GM18861 (cell line): ENCODE data around the gene OSTF1.
A peak's percentile ranks its signal among the peaks of the same experiment; 100 is the strongest.

Source experiments
- ATAC-seq: cut with Tn5 transposase; IDR thresholded peaks from one replicate; pipeline ENCODE4 v1.9.1; 2021; ENCODE audit not compliant: unreplicated experiment

OSTF1 gene, protein sequence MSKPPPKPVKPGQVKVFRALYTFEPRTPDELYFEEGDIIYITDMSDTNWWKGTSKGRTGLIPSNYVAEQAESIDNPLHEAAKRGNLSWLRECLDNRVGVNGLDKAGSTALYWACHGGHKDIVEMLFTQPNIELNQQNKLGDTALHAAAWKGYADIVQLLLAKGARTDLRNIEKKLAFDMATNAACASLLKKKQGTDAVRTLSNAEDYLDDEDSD

GRCh38 chr9:75087824-75088645 lies at the start of gene OSTF1, which contains the start of gene NMRK1:
OSTF1 (plus strand) TSS chr9:75088514; CDS start chr9:75088693, 179 bp downstream.
NMRK1 (minus strand) TSS chr9:75088155; CDS start chr9:75083115, 5,040 bp downstream.
- ATAC-seq = peak; percentile 86

- ATAC-seq = no peak
These were observed 49.3 kb upstream of the OSTF1 start for GRCh38 chr9:75039009-75039408.

GRCh38 chr9:75039801-75040200 lies 48.5 kb upstream of the OSTF1 start:
- peak; percentile 88 for ATAC-seq

DNA sequence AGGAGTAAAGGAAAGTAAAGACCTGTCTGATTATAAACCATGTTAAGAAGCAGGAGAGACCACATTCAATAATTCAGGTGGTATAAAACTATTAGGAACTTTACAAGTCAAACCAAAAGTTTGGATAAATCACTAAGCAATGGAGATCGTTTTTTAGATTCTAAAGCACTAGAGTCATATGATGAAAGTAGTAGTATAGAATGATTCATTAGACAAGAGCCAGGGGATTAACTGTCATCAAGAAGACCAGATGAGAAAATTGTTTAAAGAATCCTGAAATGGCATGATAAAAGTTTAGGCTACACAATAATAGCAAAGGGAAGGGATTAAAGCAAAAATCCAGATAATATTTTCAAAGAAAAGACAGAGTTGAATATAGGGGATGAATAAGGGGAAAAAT lies 47.3 kb upstream of the OSTF1 start:
- ATAC-seq = no peak

DNA sequence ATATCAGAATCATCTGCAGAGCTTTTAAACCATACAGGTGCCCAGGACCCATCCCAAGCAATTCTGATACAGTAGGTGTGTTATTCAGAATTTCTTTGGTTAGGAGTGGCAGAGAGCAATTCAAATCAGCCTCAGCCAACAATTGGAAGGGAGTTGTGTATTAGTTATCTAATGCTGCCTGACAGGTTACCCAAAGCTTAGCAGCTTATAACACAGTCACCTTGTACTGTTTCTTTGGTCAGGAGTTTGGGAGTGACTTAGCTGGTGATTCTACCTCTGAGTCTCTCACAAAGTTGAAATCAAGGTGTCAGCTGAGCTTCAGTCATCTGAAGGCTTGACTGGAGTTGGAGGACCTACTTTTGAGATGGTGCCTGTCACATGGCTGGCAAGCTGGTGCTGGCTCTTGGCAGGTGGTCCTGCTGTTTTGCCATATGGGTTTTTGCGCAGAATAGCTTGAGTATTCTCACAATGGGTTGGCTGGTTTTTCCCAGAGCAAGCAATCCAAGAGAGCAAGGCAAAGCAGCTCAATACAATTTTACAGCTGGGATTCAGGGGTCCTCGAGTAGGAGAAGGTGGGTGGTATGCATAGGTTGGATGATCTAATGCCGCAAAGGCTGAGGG lies 41.5 kb upstream of the OSTF1 start:
- ATAC-seq = no peak

DNA sequence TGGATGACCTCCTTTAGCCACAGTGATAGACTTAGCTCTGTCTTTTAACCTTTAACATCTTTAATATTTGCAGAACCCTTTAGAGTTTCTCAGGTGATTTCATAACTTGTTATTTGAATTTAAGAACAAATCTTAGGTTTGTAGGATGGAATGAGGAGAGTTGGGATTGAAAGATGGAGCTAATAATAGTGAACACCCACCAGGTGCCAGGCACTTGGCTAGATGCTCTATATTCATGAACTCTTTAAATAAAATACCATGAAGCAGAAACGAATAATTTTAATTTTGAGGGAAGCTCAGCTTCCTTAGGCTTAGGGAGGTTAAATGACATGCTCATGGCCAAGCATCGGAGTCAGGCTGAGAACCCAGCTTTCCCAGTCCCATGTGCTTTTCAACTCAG lies 40.8 kb upstream of the OSTF1 start:
- no peak for ATAC-seq

GRCh38 chr9:75051285-75051684 lies 37.0 kb upstream of the OSTF1 start:
- no peak for ATAC-seq

GRCh38 chr9:75053869-75054268 lies 34.4 kb upstream of the OSTF1 start:
- peak; percentile 96 for ATAC-seq

DNA sequence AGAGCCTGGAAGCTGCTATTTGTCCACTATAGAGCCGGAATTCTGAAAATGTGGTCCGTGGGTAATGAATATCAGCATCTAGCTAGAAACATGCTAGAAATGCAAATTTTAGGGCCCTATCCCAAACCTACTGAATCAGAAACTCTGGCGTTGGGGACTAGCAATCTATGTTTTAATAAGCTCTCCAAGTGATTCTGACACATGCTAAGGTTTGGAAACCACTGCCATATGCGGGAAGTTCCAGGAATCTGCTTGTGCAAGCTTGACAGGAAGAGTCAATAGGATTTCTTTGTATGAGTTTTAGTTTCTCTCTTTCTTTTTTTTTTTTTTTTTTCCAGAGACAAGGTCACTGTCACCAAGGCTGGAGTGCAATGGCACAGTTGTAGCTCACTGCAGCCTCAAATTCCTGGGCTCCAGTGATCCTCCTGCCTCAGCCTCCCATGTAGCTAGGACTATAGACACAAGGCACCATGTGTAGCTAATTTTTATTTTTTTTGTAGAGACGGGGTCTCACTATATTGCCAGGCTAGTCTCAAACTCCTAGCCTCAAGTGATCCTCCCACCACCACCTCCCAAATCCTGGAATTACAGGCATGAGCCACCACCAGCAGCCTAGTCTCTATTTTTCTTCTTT lies 33.8 kb upstream of the OSTF1 start:
- no peak for ATAC-seq

GRCh38 chr9:75061169-75061568 lies 27.1 kb upstream of the OSTF1 start:
- no peak for ATAC-seq

DNA sequence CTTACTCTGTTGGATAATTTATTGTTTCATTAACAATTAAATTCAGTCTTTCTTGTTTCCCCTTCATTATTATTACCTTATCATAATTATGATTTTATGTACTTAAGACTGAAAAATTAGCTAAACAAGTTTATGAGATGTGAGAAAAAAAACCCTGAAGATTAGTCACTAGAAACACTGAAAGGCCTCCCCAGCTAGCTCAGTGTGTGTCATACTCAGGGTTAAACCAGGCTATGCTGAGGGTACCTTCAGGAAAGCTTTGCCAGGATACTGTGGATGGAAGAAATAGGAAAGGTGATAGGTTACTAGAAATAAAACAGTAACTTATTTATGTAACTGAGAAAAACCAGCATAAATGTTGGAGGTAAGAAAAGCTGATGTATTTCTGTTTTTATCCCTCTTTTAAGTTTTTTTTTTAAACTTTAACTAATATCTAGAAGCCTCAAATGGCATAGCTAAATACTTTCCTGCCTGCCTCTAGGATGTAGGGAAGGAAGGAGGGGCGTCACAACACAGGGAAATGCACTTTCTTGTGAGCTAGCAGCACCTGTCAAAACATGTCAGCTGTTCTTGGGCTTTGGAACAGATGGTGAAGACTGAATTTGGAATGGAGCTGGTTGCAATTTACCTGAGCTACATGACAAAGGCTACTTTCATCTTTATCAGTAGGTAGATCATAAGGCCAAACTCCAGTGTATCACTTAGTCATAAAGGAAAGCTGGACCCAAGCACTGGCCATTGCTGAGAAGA lies 24.6 kb upstream of the OSTF1 start:
- no peak for ATAC-seq

- no peak for ATAC-seq
These were observed 23.8 kb upstream of the OSTF1 start for GRCh38 chr9:75064307-75065025.

DNA sequence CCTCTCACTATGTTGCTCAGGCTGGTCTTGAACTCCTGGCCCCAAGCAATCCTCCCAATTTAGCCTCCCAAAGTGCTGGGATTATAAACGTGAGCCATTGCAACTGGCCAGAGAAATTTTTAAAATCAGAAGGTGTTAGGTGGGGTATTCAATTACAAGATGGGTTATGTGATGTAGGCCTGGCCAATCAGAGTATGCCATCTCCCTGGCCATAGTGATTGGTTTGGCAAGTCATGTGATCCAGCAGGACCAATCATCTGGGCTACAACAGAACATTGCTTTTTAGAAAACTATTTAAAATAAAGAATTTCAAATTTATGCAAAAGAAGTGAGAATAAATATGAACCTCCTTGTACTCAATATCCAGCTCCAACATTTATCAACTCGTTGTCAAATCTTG lies 22.8 kb upstream of the OSTF1 start:
- no peak for ATAC-seq

DNA sequence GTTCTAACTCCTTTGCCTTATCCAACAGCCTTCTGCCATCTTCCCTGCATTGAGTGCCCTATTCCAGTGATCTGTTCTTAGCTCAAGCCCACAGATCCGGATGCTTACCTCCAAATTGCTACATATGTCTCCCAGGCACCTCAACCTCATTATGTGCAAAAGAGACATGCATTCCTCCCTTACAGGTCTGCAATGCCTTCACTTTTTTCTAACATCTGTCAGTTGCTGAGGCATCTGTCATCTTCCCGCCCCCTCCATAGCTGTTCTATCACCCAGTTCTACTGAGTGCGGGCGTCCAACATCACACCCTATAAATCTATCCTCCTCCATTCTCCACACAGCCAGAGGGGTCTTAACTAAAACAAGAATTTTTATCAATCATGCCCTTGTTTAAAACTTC lies 20.4 kb upstream of the OSTF1 start:
- no peak for ATAC-seq

- no peak for ATAC-seq
These were observed 19.1 kb upstream of the OSTF1 start for GRCh38 chr9:75069171-75069570.

DNA sequence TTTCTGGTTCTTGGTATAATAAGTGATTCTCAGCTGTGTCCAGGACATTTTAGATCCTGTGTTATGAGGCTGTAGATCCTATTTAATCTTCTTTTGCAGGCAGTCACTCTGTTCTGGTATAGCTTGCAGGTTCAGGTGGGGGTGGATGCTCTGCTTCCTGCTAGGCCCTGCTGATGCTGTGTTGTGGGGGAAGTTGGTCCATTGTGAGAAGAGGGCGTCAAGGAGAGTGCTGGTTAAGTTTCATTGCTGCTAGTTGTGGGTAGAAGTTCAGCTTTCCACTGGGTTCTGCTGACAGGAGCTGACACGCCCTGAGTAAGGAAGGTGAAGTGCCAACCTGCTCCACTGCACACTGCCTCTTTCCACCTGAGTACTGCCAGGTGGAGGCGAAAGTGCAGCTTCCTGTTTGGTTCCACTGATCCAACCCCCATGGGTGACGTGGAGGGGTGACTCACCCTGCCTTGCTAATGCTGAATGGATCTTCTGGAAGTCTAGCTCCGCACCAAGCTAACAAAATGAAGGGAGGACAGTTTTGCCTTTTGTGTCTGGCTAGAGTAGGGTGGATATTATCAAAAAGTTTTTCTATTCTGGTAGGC lies 16.7 kb upstream of the OSTF1 start:
- peak; percentile 76 for ATAC-seq

DNA sequence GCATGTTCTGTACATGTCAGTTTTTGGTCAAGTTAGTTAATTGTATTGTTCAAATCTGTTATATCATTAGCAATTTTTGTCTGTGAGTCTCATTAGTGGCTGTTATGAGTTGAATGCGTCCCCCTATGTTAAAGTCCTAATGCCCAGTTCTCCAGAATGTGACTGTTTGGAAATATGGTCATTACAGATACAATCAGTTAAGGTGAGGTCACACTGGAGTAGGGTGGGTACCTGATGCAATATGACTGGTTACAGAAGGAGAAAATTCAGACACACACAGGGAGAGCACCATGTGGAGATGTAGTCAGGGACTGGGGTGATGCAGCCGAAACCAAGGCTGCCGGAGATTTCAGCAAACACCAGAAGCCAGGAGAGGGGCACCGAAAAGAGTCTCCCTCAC lies 15.4 kb upstream of the OSTF1 start:
- ATAC-seq = no peak

- ATAC-seq = no peak
These were observed 6.7 kb upstream of the OSTF1 start for GRCh38 chr9:75081632-75082031.

DNA sequence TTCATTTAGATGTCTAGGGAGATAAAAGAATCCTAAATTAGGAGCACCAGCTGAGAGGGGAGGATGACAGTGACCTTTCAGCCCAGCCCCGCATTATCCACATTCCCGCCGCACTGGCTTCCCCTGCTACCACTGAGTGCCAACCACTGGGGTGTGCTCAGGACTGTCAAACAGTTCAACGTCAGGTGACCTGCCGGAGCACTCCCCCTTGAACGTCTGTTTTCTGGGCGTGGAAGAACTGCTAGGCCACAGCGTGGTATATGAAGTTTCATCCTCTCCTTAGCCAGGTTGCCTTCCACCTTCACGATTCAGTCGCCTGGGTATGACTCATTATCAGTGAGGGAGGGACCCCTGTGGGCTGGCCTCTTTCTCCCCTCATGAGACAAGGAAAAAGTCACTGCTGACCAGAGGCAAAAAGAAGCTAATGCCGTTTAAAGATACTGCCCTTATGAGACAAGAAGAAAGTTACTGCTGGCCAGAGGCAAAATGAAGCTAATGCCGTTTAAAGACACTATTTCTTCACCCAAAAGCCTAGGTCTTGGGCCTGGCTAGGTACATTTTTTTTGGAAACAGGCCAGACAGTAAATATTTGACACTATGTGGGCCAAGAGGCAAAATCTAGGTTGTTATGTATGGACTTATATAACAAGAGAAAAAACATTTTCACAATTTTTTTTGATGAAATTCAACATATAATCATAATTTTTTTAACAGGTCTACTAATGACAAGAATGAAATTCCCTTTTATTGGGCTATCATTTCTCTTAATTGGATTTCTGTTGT lies 4.9 kb upstream of the OSTF1 start:
- no peak for ATAC-seq
